ENCODE measurements around the gene PHF21B.

- no peak for TF ChIP-seq CTCF (IDR thresholded peaks at IDR 0.05)
- no peak for TF ChIP-seq POLR2A (IDR thresholded peaks at IDR 0.05)
Observed at GRCh38 chr22:44887941-44888366, 121.9 kb downstream of the PHF21B start.

Data from uterus (tissue), 2 donors.